GM20431 (cell line): ENCODE data around the gene GNAI3.

Experiments
- in situ Hi-C: fragments of 300-500 bp; cut with MseI, MboI; formaldehyde crosslinking; loops from one replicate; pipeline ENCODE4 v1.15.0; 2020; ENCODE audit warnings: low sequenced_read_pairs; ENCODE audit not compliant: unreplicated experiment

GNAI3 gene

DNA sequence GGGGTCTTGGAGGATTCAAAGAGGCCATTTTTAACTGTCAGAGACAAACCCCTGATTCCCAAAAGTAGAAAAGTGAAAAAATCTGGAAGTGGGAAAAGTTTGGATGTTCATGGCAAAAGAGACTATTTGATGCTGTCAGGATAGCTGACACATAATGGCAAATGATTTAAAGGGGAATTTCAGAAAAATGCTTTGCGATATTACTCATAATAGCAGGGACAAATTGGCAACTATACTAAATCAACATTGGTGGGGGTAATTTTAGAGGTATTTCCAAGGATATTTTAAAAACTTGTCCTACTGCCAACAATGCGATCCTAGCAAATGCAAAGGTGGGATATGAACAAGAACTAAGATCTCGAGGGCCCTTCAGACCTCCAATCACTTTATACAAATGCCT lies 102.2 kb downstream of the GNAI3 start:
- in situ Hi-C loops: loop anchor here (25.0 kb wide), 1 partner anchor 112 kb away; the partner anchor contains the start of gene EPS8L3

DNA sequence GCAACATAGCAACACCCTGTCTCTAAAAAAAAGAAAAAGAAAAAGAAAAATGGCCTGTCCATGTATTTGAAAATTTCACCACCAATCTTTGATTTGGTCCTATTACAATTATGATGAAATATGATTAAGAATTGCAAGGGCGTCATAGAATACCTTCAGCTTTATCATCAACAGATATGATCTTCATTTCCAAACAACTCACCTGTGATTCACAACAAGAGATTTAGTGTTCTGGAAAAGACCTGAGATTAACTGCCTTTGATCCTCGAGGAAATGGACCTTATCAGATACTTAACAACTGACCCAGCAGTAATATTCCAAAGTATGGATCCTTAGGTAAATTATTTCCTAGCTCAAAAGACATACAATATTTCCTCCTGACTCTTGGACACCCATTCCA lies 104.0 kb downstream of the GNAI3 start:
- in situ Hi-C loops: loop anchor here (25.0 kb wide), 1 partner anchor 110 kb away; the partner anchor contains the start of gene EPS8L3

DNA sequence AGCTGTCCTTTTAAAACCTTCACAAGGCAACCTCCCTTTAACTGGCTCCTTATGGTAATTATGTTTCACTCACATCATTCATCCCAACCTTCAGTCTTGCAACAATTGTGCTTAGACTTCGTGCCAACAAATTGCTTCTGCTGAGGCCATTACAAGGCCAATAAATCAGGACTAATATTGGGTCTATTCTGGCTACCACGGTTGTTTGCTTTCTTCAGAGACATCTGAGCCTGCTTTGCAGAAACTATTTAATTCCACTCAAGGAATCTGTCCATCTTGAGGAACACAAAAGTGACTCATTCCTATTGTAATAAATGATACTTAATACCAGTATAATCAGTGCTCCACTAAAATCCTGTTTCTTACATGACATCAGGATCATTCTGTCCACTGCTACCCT lies 104.9 kb downstream of the GNAI3 start:
- in situ Hi-C loops: loop anchor here (25.0 kb wide), 1 partner anchor 109 kb away; the partner anchor contains the start of gene EPS8L3

DNA sequence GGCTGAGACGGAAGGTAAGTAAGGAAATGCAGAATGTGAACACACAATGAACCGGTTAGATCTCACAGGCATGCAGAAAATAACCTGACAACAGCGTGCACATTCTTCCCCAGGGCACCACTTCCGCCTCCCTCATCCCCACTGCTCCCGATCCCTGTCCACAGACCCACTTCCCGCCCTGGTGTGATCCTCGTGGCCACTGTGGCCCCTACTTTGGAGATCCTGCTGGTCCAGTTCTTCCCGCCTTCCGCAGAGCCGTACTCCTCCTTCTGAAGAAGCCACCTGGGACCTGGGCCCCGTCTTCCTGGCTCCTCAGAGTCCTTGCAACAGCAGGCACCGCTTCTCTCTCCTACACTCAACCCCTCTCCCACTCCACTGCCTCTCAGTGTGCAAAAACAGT lies 106.1 kb downstream of the GNAI3 start:
- in situ Hi-C loops: loop anchor here (25.0 kb wide), 1 partner anchor 108 kb away; the partner anchor contains the start of gene EPS8L3

DNA sequence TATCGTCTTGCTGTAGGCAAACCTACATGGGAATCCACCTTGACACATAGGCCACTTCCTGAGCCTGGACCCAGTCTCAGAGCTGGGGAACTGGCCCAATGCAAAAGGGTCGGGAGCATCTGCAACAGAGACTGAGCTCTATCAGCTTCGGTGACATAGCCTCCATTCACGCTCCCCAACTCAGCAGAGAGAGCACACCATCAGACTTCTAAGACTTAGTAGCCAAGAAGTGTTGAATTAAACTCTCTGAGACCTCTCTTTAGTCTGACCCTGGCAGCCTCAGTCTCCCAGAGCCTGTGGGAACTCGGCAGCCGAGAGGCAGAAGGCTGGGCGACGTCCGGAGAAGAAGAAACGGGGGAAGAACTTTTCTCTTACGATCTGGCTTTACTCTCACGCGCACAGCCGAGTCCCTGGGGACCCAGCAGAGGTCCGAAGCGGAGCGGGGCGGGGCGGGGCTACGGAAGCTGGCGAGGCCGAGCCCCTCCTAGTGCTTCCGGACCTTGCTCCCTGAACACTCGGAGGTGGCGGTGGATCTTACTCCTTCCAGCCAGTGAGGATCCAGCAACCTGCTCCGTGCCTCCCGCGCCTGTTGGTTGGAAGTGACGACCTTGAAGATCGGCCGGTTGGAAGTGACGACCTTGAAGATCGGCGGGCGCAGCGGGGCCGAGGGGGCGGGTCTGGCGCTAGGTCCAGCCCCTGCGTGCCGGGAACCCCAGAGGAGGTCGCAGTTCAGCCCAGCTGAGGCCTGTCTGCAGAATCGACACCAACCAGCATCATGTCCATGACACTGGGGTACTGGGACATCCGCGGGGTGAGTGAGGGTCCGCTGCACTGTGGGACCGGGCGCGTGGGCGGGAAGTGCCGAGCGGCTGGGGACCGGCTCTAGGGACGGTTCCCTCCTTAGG lies 107.5 kb downstream of the GNAI3 start, which contains the start of gene GSTM4:
TSS of gene GSTM4 (plus strand) at position 485 of the 905 bp plus-strand sequence. CDS start at position 776, 291 bp downstream.
- in situ Hi-C loops: loop anchor here (25.0 kb wide), 1 partner anchor 106 kb away; the partner anchor contains the start of gene EPS8L3

DNA sequence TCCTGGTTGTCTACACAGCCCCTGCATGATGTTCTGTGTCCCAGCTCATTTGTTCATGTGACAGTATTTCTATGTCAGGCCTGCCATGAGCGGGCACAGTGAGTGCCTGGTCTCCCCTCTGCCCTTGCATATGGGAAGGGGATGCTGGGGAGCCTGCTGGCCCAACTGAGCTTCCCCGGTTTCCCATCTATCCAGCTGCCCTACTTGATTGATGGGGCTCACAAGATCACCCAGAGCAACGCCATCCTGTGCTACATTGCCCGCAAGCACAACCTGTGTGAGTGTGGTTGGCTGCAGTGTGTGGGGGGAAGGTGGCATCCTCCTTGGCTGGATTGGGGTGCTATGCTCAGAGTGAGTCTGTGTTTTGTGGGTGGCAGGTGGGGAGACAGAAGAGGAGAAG lies 109.0 kb downstream of the GNAI3 start:
- in situ Hi-C loops: loop anchor here (25.0 kb wide), 1 partner anchor 105 kb away; the partner anchor contains the start of gene EPS8L3

DNA sequence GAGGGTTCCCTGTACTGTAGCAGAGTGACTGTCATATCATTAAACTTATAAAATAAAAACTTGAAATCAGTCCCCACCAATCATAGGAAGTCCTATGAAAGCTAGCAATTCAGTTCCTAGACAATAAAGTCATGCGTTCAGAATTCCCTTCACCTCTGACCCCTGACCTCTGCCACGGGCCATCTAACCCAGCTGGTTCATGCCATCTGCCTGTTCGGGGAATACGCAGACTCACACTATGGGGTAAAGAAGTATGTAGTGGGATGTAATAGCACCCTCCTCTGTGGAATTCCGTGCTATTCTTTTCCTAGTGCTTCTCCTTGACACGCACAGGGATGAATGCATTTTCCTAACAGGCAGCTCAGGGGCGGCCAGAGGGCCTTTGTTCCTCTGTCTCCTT lies 109.6 kb downstream of the GNAI3 start:
- in situ Hi-C loops: loop anchor here (25.0 kb wide), 1 partner anchor 104 kb away; the partner anchor contains the start of gene EPS8L3

DNA sequence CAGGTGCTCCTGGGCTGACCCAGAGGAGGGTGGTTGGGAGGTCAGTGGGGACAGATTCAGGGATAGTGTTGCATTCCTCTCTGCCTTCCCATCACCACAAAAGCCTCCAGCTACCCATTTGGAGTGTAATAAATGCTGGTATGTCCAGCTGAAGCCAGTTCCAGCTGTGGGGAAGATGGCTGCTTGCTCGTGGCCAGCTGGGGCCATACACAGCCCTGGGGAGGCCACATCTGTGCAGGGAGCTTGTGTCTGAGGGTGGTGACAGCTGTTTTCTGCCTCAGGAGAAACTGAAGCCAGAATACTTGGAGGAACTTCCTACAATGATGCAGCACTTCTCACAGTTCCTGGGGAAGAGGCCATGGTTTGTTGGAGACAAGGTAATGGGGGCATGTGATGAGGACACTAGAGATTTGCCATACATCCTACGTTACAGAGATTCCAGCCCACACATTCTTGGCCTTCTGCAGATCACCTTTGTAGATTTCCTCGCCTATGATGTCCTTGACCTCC lies 110.2 kb downstream of the GNAI3 start:
- in situ Hi-C loops: loop anchor here (25.0 kb wide), 1 partner anchor 104 kb away; the partner anchor contains the start of gene EPS8L3

DNA sequence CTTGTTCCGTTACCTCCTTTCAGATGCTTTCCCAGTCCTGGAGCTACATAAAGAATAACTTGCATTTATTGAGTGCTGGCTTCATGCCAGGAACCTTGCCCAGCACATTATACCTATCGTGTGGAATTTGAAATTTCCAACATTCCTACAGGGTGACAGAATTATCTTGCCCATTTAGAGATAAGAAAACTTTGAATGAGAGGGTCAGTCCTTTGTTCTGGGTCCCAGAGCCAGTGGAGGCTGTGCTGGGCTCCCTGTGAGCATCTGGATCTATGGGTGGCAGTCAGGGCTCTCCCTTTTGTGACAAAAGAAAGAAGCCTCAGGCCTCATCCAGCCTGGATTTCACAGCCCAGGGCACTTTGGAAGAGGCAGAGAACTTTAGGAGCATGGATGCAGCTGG lies 110.7 kb downstream of the GNAI3 start:
- in situ Hi-C loops: loop anchor here (25.0 kb wide), 1 partner anchor 103 kb away; the partner anchor contains the start of gene EPS8L3

DNA sequence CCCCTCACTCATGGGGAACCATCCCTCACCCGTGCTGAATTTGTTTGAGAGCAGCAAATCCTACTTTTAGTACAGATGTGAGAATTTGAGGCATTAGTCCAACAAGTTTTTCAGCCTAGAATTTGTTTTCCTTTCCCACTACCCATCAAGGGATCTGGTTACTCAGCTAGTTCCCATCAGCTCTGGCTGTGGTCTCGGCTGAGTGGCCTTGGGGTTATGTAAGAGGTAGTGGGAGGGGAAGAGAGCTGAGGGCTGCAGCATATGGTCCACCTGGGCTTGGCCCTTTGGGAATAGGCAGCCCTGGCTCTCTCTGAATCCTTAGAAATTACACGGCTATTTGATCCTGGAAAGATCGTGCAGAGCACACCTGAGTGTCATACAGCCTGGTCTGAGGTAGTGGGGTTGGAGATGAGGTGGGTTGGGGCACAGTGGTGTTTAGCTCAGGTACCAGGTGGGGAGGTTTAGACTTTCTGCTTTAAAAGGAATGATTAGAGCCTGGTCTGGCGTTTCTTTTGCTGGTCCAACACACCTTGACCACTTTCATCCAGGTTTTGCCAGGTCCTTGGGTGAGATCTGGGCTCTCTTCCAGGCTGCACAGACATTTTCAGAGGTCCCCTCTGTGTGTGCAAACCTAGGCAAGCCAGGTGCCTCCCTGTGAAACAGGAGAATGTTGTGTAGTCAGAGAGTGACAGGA lies 111.7 kb downstream of the GNAI3 start:
- in situ Hi-C loops: loop anchor here (25.0 kb wide), 1 partner anchor 102 kb away; the partner anchor contains the start of gene EPS8L3

DNA sequence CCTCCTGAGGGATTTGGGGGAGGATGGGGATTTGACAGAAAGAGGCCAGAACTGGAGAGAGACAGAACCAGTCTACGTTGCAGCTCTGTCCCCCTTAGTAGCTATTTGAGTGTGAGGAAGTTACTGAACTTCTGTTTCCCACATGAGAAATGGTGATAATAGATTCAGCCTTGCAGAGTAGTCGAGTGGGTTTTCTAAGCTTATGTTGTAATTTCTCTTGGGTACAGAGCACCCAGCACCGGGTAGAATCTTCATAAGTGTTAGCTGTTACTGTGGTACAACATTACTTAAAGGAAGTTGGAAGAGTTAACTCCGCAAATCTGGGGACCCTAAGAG lies 112.2 kb downstream of the GNAI3 start:
- in situ Hi-C loops: loop anchor here (25.0 kb wide), 1 partner anchor 102 kb away; the partner anchor contains the start of gene EPS8L3

DNA sequence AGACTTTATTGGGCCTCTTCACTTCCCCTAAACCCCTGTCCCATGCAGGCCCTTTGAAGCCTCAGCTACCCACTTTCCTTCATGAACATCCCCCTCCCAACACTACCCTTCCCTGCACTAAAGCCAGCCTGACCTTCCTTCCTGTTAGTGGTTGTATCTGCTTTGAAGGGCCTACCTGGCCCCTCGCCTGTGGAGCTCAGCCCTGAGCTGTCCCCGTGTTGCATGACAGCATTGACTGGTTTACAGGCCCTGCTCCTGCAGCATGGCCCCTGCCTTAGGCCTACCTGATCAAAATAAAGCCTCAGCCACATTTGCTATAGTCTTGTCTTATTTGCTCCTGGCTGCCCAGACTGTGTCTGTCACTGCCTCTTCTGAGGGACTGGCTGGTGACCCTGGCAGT lies 113.0 kb downstream of the GNAI3 start:
- in situ Hi-C loops: loop anchor here (25.0 kb wide), 1 partner anchor 101 kb away; the partner anchor contains the start of gene EPS8L3

DNA sequence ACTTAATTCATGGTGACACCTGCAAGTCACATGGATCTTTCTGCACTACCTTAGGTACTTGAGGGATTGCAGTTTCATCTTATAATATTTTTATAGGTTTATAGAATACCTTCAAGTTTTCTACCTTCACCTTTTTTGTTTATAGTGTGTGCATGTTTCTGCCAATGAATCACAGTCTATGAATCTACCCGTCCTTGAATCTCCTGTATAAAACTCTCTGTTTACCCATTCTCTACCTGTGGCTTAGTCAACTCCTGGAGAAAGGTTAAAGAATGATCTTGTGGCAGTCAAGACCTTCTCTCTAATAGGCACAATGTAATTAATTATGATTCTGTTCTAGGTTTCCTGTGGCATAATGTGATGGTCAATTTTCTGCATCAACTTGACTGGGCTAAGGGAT lies 116.3 kb downstream of the GNAI3 start:
- in situ Hi-C loops: loop anchor here (25.0 kb wide), 1 partner anchor 98 kb away; the partner anchor contains the start of gene EPS8L3

DNA sequence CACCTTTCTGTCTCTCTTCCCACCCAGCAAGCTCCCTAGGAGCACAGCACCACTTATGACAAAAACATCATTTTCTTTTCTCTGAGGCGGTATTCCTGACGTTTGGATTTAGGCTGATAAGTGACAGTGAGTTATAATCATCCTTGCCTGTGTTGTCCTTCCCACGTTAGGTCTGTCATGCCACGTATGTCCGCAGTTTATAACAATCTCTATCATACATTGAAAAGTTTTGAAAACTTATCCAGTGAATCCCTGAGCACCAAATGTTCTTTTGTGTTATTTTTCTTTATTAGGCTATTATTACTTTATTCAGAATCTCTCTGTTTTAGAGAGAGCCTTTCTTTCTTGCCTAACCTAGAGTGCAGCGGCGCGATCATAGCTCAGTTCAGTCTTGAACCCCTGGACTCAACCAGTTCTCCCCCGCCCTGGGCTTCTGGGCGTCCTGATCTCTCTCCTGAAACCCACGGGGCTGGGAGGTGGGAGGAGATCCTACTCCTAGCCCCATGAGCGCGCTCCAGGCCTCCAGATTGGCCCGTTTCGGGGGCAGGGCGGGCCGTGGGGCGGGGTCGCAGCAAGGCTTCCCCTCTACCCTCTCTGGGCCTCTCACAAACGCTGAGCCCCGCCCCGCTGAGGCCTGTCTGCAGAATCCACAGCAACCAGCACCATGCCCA lies 119.2 kb downstream of the GNAI3 start, which contains the start of gene GSTM2:
TSS of gene GSTM2 (plus strand) at position 606 of the 671 bp plus-strand sequence. CDS start at position 665, 59 bp downstream.
- in situ Hi-C loops: loop anchor here (25.0 kb wide), 1 partner anchor 95 kb away; the partner anchor contains the start of gene EPS8L3
